ENCODE measurements around the gene ADCY4.
A peak's percentile ranks its signal among the peaks of the same experiment; 100 is the strongest.
"Not testable (repeated sequence)": the region's sequence is repeated elsewhere in the genome, so short reads cannot be mapped to it uniquely, and the experiment has no call there.

The ADCY4 gene

GRCh38 chr14:24366721-24367513 lies 32.0 kb upstream of the ADCY4 start:
- peak; percentile 51 for DNase-seq (ENCODE audit: low spot score)

GRCh38 chr14:24366413-24366720 lies 31.5 kb upstream of the ADCY4 start:
- no peak for DNase-seq (ENCODE audit: low spot score)

GRCh38 chr14:24365600-24366412 lies 30.9 kb upstream of the ADCY4 start:
- peak; percentile 60 for DNase-seq (ENCODE audit: low spot score)

GRCh38 chr14:24364841-24365240 lies 30.0 kb upstream of the ADCY4 start:
- DNase-seq (ENCODE audit: low spot score) = no peak

- no peak for DNase-seq (ENCODE audit: low spot score)
Measured at GRCh38 chr14:24363401-24363800, 28.5 kb upstream of the ADCY4 start.

GRCh38 chr14:24362241-24362960 lies 27.5 kb upstream of the ADCY4 start:
- no peak for DNase-seq (ENCODE audit: low spot score)

- no peak for DNase-seq (ENCODE audit: low spot score)
Measured at GRCh38 chr14:24361326-24361725, 26.5 kb upstream of the ADCY4 start.

- DNase-seq (ENCODE audit: low spot score) = no peak
Measured at GRCh38 chr14:24360281-24360680, 25.4 kb upstream of the ADCY4 start.

GRCh38 chr14:24356208-24356607 lies 21.3 kb upstream of the ADCY4 start:
- no peak for DNase-seq (ENCODE audit: low spot score)

- no peak for DNase-seq (ENCODE audit: low spot score)
Measured at GRCh38 chr14:24355009-24355408, 20.1 kb upstream of the ADCY4 start.

- DNase-seq (ENCODE audit: low spot score) = not testable (repeated sequence)
Measured at GRCh38 chr14:24354482-24354825, 19.6 kb upstream of the ADCY4 start.

GRCh38 chr14:24353559-24354481 lies 18.9 kb upstream of the ADCY4 start:
- no peak for DNase-seq (ENCODE audit: low spot score)

GRCh38 chr14:24351517-24351916 lies 16.6 kb upstream of the ADCY4 start:
- no peak for DNase-seq (ENCODE audit: low spot score)

GRCh38 chr14:24349742-24350141 lies 14.9 kb upstream of the ADCY4 start:
- no peak for DNase-seq (ENCODE audit: low spot score)

- DNase-seq (ENCODE audit: low spot score) = no peak
Measured at GRCh38 chr14:24348186-24348585, 13.3 kb upstream of the ADCY4 start.

- DNase-seq (ENCODE audit: low spot score) = no peak
Measured at GRCh38 chr14:24347134-24347533, 12.3 kb upstream of the ADCY4 start.

- DNase-seq (ENCODE audit: low spot score) = no peak
Measured at GRCh38 chr14:24343795-24344660, 9.2 kb upstream of the ADCY4 start.

- no peak for DNase-seq (ENCODE audit: low spot score)
Measured at GRCh38 chr14:24342889-24343288, 8.0 kb upstream of the ADCY4 start.

- DNase-seq (ENCODE audit: low spot score) = no peak
Measured at GRCh38 chr14:24340606-24341005, 5.7 kb upstream of the ADCY4 start.

- DNase-seq (ENCODE audit: low spot score) = no peak
Measured at GRCh38 chr14:24339284-24340151, 4.6 kb upstream of the ADCY4 start, which contains the start of gene RIPK3. Gene RIPK3, minus strand, starts transcription at chr14:24339991. Its CDS starts 165 bp downstream, at chr14:24339826.

Data from globus pallidus (tissue), 1 donor.